Endothelial cell of umbilical vein (primary cell): ENCODE results near the gene PARN. TPM values are rescaled to one million over a fixed set of nuclear protein-coding genes. Genes with fewer than 3 reads are reported as not detected.

Source experiments
- BruUV-seq: library from RNA; stranded (reverse); fragments of 400-500 nt; replicated peaks from 2 replicates; lab custom pipeline; 2021; lab: Mats Ljungman, UMichigan
- CTCF ChIA-PET: fragments of 300-600, 350-600 bp; sonication (Branson Sonifier 250); formaldehyde crosslinking; loops from one replicate; lab custom pipeline; 2021; ENCODE audit warnings: antibody characterized with exemption, inconsistent platforms; lab: Charles Lee
- POLR2A ChIA-PET: fragments of 300-600, 350-600 bp; sonication (Branson Sonifier 250); formaldehyde crosslinking; loops from one replicate; lab custom pipeline; 2021; ENCODE audit warnings: antibody characterized with exemption, inconsistent platforms; lab: Charles Lee
- DNase-seq: peaks from one replicate; pipeline ENCODE4 v3.0.0-alpha.2; 2011; ENCODE audit warnings: low read depth, low spot score
- FAIRE-seq: peaks from 2 replicates; lab custom pipeline; 2011; peaks lifted over from hg19 to GRCh38; lab: Jason Lieb, UNC
- H2AFZ ChIP-seq: 2 replicates; pipeline ENCODE4 v1.6.0; 2012; ENCODE audit warnings: low read depth, low read length, control low read depth, inconsistent platforms
- H3K27ac ChIP-seq: 2 replicates; pipeline ENCODE4 v1.5.1; 2011; ENCODE audit warnings: low read depth, mild to moderate bottlenecking, control low read depth, low read length, moderate library complexity; ENCODE audit not compliant: insufficient read depth
- H3K27me3 ChIP-seq, 2 experiments: 2 replicates each; pipeline versions ENCODE4 v1.6.0 to v1.6.1; 2011; ENCODE audit warnings: low read length in 2 of 2, mixed read lengths in 1 of 2; ENCODE audit not compliant: control insufficient read depth in 2 of 2, insufficient read depth in 2 of 2
- H3K36me3 ChIP-seq, 2 experiments: 2 replicates in 1 of 2; 3 replicates in 1 of 2; pipeline ENCODE4 v1.5.1; 2011; ENCODE audit warnings: low read length in 2 of 2, mild to moderate bottlenecking in 1 of 2, moderate library complexity in 1 of 2; ENCODE audit not compliant: control insufficient read depth in 2 of 2, insufficient read depth in 2 of 2; ENCODE audit errors: extremely low read depth in 1 of 2
- H3K4me1 ChIP-seq: 3 replicates; pipeline ENCODE4 v1.5.1; 2011; ENCODE audit warnings: mild to moderate bottlenecking, low read length; ENCODE audit not compliant: control insufficient read depth, insufficient read depth; ENCODE audit errors: extremely low read depth
- H3K4me2 ChIP-seq: 2 replicates; pipeline ENCODE4 v1.6.1; 2011; ENCODE audit warnings: low read length, control low read depth, mixed read lengths; ENCODE audit not compliant: insufficient read depth
- H3K4me3 ChIP-seq, 3 experiments: fragments of 200-600 bp in 1 of 3; sonication (generic), shearing (Covaris generic) in 1 of 3; replicated peaks in 1 of 3; 2 replicates each; pipeline ENCODE4 v1.5.1; 2011 to 2016; ENCODE audit warnings: control low read depth in 3 of 3, low read length in 3 of 3, mild to moderate bottlenecking in 2 of 3, inconsistent platforms in 1 of 3, low read depth in 1 of 3, moderate library complexity in 1 of 3; ENCODE audit not compliant: insufficient read depth in 1 of 3
- H3K79me2 ChIP-seq: 2 replicates; pipeline ENCODE4 v1.6.0; 2012; ENCODE audit warnings: low read length, inconsistent platforms; ENCODE audit not compliant: control insufficient read depth, insufficient read depth
- H3K9ac ChIP-seq: replicated peaks from 2 replicates; pipeline ENCODE3; 2011; ENCODE audit warnings: low read length, control low read depth; ENCODE audit not compliant: insufficient read depth; ENCODE audit errors: extremely low read depth
- H3K9me1 ChIP-seq: replicated peaks from 3 replicates; pipeline ENCODE4 v1.6.0; 2011; ENCODE audit warnings: mild to moderate bottlenecking, low read length; ENCODE audit not compliant: control insufficient read depth, insufficient read depth; ENCODE audit errors: extremely low read depth
- H3K9me3 ChIP-seq: replicated peaks from 2 replicates; pipeline ENCODE4 v1.5.1; 2012; ENCODE audit warnings: low read length, inconsistent platforms; ENCODE audit not compliant: control insufficient read depth, insufficient read depth
- H4K20me1 ChIP-seq: replicated peaks from 2 replicates; pipeline ENCODE3; 2011; ENCODE audit warnings: mild to moderate bottlenecking, low read length; ENCODE audit not compliant: control insufficient read depth, insufficient read depth; ENCODE audit errors: extremely low read depth
- CTCF ChIP-seq, 2 donors: IDR thresholded peaks; 1 replicate in 1 of 2; 2 replicates in 1 of 2; pipeline ENCODE4 v1.5.1; 2011; ENCODE audit warnings: low read length in 2 of 2, mild to moderate bottlenecking in 2 of 2, moderate library complexity in 2 of 2, control low read depth in 1 of 2, inconsistent platforms in 1 of 2, low read depth in 1 of 2; ENCODE audit not compliant: insufficient read depth in 1 of 2; ENCODE audit errors: extremely low read depth in 1 of 2
- EZH2 ChIP-seq: IDR thresholded peaks from 2 replicates; pipeline ENCODE4 v1.6.1; 2012; ENCODE audit warnings: borderline replicate concordance, low read depth, mild to moderate bottlenecking, moderate library complexity, low read length, inconsistent platforms; ENCODE audit not compliant: severe bottlenecking
- FOS ChIP-seq: IDR thresholded peaks from 2 replicates; pipeline ENCODE4 v1.6.1; 2011; ENCODE audit warnings: mild to moderate bottlenecking, low read length, moderate library complexity, borderline replicate concordance; ENCODE audit not compliant: insufficient read depth
- GATA2 ChIP-seq: IDR thresholded peaks from 2 replicates; pipeline ENCODE4 v1.7.0; 2011; ENCODE audit warnings: low read depth, mild to moderate bottlenecking, moderate library complexity, mixed read lengths, low read length; ENCODE audit not compliant: insufficient read length, insufficient read depth
- JUN ChIP-seq: IDR thresholded peaks from 2 replicates; pipeline ENCODE4 v1.6.1; 2011; ENCODE audit warnings: borderline replicate concordance, low read depth; ENCODE audit not compliant: insufficient read length, insufficient read depth
- MAX ChIP-seq: IDR thresholded peaks from 2 replicates; pipeline ENCODE4 v1.6.1; 2011; ENCODE audit not compliant: insufficient read depth, insufficient read length
- MYC ChIP-seq: IDR thresholded peaks from one replicate; pipeline ENCODE4 v1.6.1; 2011; ENCODE audit warnings: mild to moderate bottlenecking, low read depth, low read length
- POLR2A ChIP-seq: IDR thresholded peaks from 2 replicates; pipeline ENCODE4 v1.6.1; 2012; ENCODE audit warnings: low read depth, mild to moderate bottlenecking, control low read depth, low read length
- POLR2AphosphoS5 ChIP-seq: IDR thresholded peaks from 2 replicates; pipeline ENCODE4 v1.6.1; 2012; ENCODE audit warnings: low read depth, mild to moderate bottlenecking, control low read depth, low read length, moderate library complexity; ENCODE audit not compliant: insufficient read depth
- dilution Hi-C: fragments of 300-500 bp; cut with MboI; formaldehyde crosslinking; loops from one replicate; pipeline ENCODE4 v1.15.0; 2019; ENCODE audit warnings: low sequenced_read_pairs; ENCODE audit not compliant: extremely low pct_ligation_motif_present
- intact Hi-C: fragments of 100-400 bp; cut with micrococcal nuclease; formaldehyde crosslinking; loops from one replicate; pipeline ENCODE4 v1.10.0; 2022
- polyA plus RNA-seq, 4 experiments: library from polyadenylated mRNA; depleted of rRNA in 3 of 4; stranded (reverse) in 3 of 4; unstranded in 1 of 4; fragments of >200 nt; gene quantifications; 2 replicates each; pipeline versions ENCODE4 v1.2.1 to v1.2.3, GENCODE V29; 2011 to 2012; ENCODE audit warnings: missing spikeins in 1 of 4
- total RNA-seq: library from RNA; stranded (reverse); gene quantifications from 2 replicates; pipeline ENCODE4 v1.2.3, GENCODE V29; 2021

PARN gene
- total and polyA plus RNA-seq, 2 donors (not counting 3 experiments of a cell fraction or from before 2014, with no cell fraction given): 16.9 to 24.6 TPM

GRCh38 chr16:14652726-14653125 is 22.7 kb upstream of the PARN start:
- POLR2A ChIA-PET: no interaction called here
- H3K27me3 ChIP-seq: no peaks in the 10 kb centered on the region
- H3K4me1 ChIP-seq: no peaks in the 10 kb centered on the region
- no peak overlapping the region for H3K27ac ChIP-seq
- H3K9ac ChIP-seq: no peak overlapping the region
- no peaks in the 10 kb centered on the region for H4K20me1 ChIP-seq
- no peaks in the 10 kb centered on the region for H3K9me1 ChIP-seq
- no peak for FAIRE-seq
- intact Hi-C loops (no loop called here), dilution Hi-C loops (no loop called here)
- no peak overlapping the region for H3K4me2 ChIP-seq
- H2AFZ ChIP-seq: no peak overlapping the region
- CTCF ChIA-PET: interaction anchor here (0.9 kb wide), 1 partner anchor 729 kb away, joined by 3 read pairs; no protein-coding TSS in a partner anchor
- BruUV-seq: no TSS peak
- TF ChIP-seq MAX: no peak
- TF ChIP-seq JUN: no peak
- no peak for TF ChIP-seq POLR2A
- no peak for TF ChIP-seq EZH2
- TF ChIP-seq MYC: no peak
- H3K79me2 ChIP-seq: peaks cover under 1% of the 10 kb centered on the region
- DNase-seq: no peak
- H3K9me3 ChIP-seq: no peaks in the 10 kb centered on the region
- peaks cover 10 to 21% of the 10 kb centered on the region in 2 experiments for H3K36me3 ChIP-seq
- no peak overlapping the region for H3K4me3 ChIP-seq

- dilution Hi-C loops: no loop called here
- CTCF ChIA-PET: interaction anchor here (1.0 kb wide), 1 partner anchor 10 kb away, joined by 3 read pairs; no protein-coding TSS in a partner anchor
- intact Hi-C loops: no loop called here
These were observed 20.6 kb upstream of the PARN start for GRCh38 chr16:14650629-14651028.

More at GRCh38 chr16:14650629-14651028, 20.6 kb upstream of the PARN start:
- no peaks in the 10 kb centered on the region for H3K4me1 ChIP-seq
- POLR2A ChIA-PET: no interaction called here
- H3K27me3 ChIP-seq: no peaks in the 10 kb centered on the region
- H3K9me3 ChIP-seq: no peaks in the 10 kb centered on the region
- no TSS peak for BruUV-seq
- no peak overlapping the region for H3K9ac ChIP-seq
- peaks cover 14 to 24% of the 10 kb centered on the region in 2 experiments for H3K36me3 ChIP-seq
- FAIRE-seq (no peak), DNase-seq (no peak)
- no peaks in the 10 kb centered on the region for H4K20me1 ChIP-seq
- TF ChIP-seq MAX: no peak
- no peak for TF ChIP-seq POLR2A
- no peak for TF ChIP-seq CTCF (IDR thresholded peaks at IDR 0.05; ENCODE audit: extremely low read depth in 1 of 2, insufficient read depth in 1 of 2, low read depth in 1 of 2, low read length in 2 of 2)
- no peak for TF ChIP-seq EZH2
- no peak for TF ChIP-seq POLR2AphosphoS5
- no peak for TF ChIP-seq MYC
- TF ChIP-seq JUN: no peak
- TF ChIP-seq FOS: no peak
- TF ChIP-seq GATA2: no peak
- H2AFZ ChIP-seq: no peak overlapping the region
- H3K27ac ChIP-seq: no peak overlapping the region
- no peak overlapping the region for H3K4me3 ChIP-seq
- peaks cover 5% of the 10 kb centered on the region for H3K79me2 ChIP-seq
- H3K4me2 ChIP-seq: no peak overlapping the region
- H3K9me1 ChIP-seq: no peaks in the 10 kb centered on the region
